Frontal cortex (tissue), 4 donors: ENCODE measurements around the gene GUCY1B1. TPM values are rescaled to one million over a fixed set of nuclear protein-coding genes. Genes with fewer than 3 reads are reported as not detected.
"Not testable (repeated sequence)": the region's sequence is repeated elsewhere in the genome, so short reads cannot be mapped to it uniquely, and the experiment has no call there.

Experiments used
- DNase-seq, 2 donors: peaks; one replicate each; pipeline ENCODE4 v3.0.0; 2012; ENCODE audit warnings: low spot score in 2 of 2
- FAIRE-seq: peaks from 2 replicates; lab custom pipeline; 2012; peaks lifted over from hg19 to GRCh38; lab: Jason Lieb, UNC
- total RNA-seq: library from RNA; depleted of rRNA; stranded (reverse); fragments of >200 nt; gene quantifications from one replicate; pipeline ENCODE4 v1.2.3, GENCODE V29; 2014
- donor health status: control.
- donor health status: control.
- donor health status: control.

GUCY1B1 gene
- total RNA-seq, 1 donor from 2014 or later, result 66.9 TPM

- no peak for FAIRE-seq
Measured at GRCh38 chr4:155789982-155790381, 31.2 kb downstream of the GUCY1B1 start.

GRCh38 chr4:155794589-155795236 is 35.9 kb downstream of the GUCY1B1 start:
- DNase-seq (no peak), FAIRE-seq (no peak)

More at GRCh38 chr4:155789982-155790381, 31.2 kb downstream of the GUCY1B1 start:
- no peak for DNase-seq

GRCh38 chr4:155795991-155796390 is 37.2 kb downstream of the GUCY1B1 start:
- FAIRE-seq (no peak), DNase-seq (no peak)

- not testable (repeated sequence) for DNase-seq
- peak; percentile 64 for FAIRE-seq
Measured at GRCh38 chr4:155797581-155797980, 38.8 kb downstream of the GUCY1B1 start.

- no peak for DNase-seq
- FAIRE-seq, result no peak
Measured at GRCh38 chr4:155799116-155799793, 40.4 kb downstream of the GUCY1B1 start.

- no peak for FAIRE-seq
- DNase-seq, result no peak
Measured at GRCh38 chr4:155799794-155800123, 40.9 kb downstream of the GUCY1B1 start.

- no peak for FAIRE-seq
- DNase-seq, result no peak
Measured at GRCh38 chr4:155800685-155801343, 42.0 kb downstream of the GUCY1B1 start.

- DNase-seq (no peak), FAIRE-seq (no peak)
Measured at GRCh38 chr4:155802190-155802959, 43.6 kb downstream of the GUCY1B1 start.

GRCh38 chr4:155805016-155805415 is 46.2 kb downstream of the GUCY1B1 start:
- FAIRE-seq (no peak), DNase-seq (no peak)

- no peak for DNase-seq
- FAIRE-seq, result no peak
Measured at GRCh38 chr4:155807021-155807420, 48.2 kb downstream of the GUCY1B1 start.

- DNase-seq (peak; percentile 2 to 23), FAIRE-seq (no peak)
Measured at GRCh38 chr4:155809835-155810234, 51.0 kb downstream of the GUCY1B1 start.

GRCh38 chr4:155811083-155811482 is 52.3 kb downstream of the GUCY1B1 start:
- no peak for FAIRE-seq

GRCh38 chr4:155818639-155819038 is 59.8 kb downstream of the GUCY1B1 start:
- FAIRE-seq (no peak), DNase-seq (no peak)

More at GRCh38 chr4:155811083-155811482, 52.3 kb downstream of the GUCY1B1 start:
- no peak for DNase-seq

- DNase-seq (no peak), FAIRE-seq (no peak)
Measured at GRCh38 chr4:155819066-155819465, 60.2 kb downstream of the GUCY1B1 start.

- no peak for FAIRE-seq
- DNase-seq, result no peak
Measured at GRCh38 chr4:155820887-155821518, 62.2 kb downstream of the GUCY1B1 start.

- DNase-seq (no peak), FAIRE-seq (no peak)
Measured at GRCh38 chr4:155822572-155822971, 63.8 kb downstream of the GUCY1B1 start.

GRCh38 chr4:155828628-155829027 is 69.8 kb downstream of the GUCY1B1 start:
- no peak for DNase-seq
- FAIRE-seq, result no peak

- no peak for FAIRE-seq
- DNase-seq, result no peak
Measured at GRCh38 chr4:155832664-155833063, 73.8 kb downstream of the GUCY1B1 start.

- no peak for FAIRE-seq
- DNase-seq, result no peak
Measured at GRCh38 chr4:155837203-155837796, 78.5 kb downstream of the GUCY1B1 start.

GRCh38 chr4:155842080-155842479 is 83.3 kb downstream of the GUCY1B1 start:
- FAIRE-seq (no peak), DNase-seq (no peak)
